ENCODE data around the gene OR6K6.

OR6K6 gene

GRCh38 chr1:158730453-158730852 is 24.1 kb upstream of the OR6K6 start:
- Histone ChIP-seq H3K27me3 (ENCODE audit: control insufficient read depth in 2 of 2, insufficient read depth in 2 of 2, low read length in 2 of 2) (no peaks in the 10 kb centered on the region), H3K27ac (ENCODE audit: low read depth in 2 of 2, low read length in 2 of 2) (no peak overlapping the region), H3K4me1 (ENCODE audit: control insufficient read depth in 2 of 2, insufficient read depth in 2 of 2, low read length in 2 of 2) (no peaks in the 10 kb centered on the region), H3K9ac (ENCODE audit: low read depth in 1 of 2, low read length in 2 of 2) (no peak overlapping the region), H3K9me3 (ENCODE audit: control insufficient read depth in 2 of 2, low read length in 2 of 2) (no peaks in the 10 kb centered on the region), H3K4me3 (ENCODE audit: low read length in 2 of 2) (no peak overlapping the region), H3K36me3 (ENCODE audit: control insufficient read depth in 2 of 2, insufficient read depth in 2 of 2, low read length in 2 of 2) (no peaks in the 10 kb centered on the region)

GRCh38 chr1:158731707-158732106 is 22.8 kb upstream of the OR6K6 start:
- Histone ChIP-seq H3K4me3 (ENCODE audit: low read length in 2 of 2) (no peak overlapping the region), H3K9me3 (ENCODE audit: control insufficient read depth in 2 of 2, low read length in 2 of 2) (no peaks in the 10 kb centered on the region), H3K4me1 (ENCODE audit: control insufficient read depth in 2 of 2, insufficient read depth in 2 of 2, low read length in 2 of 2) (no peaks in the 10 kb centered on the region), H3K9ac (ENCODE audit: low read depth in 1 of 2, low read length in 2 of 2) (no peak overlapping the region), H3K27me3 (ENCODE audit: control insufficient read depth in 2 of 2, insufficient read depth in 2 of 2, low read length in 2 of 2) (no peaks in the 10 kb centered on the region), H3K36me3 (ENCODE audit: control insufficient read depth in 2 of 2, insufficient read depth in 2 of 2, low read length in 2 of 2) (no peaks in the 10 kb centered on the region), H3K27ac (ENCODE audit: low read depth in 2 of 2, low read length in 2 of 2) (no peak overlapping the region)

- H3K9ac ChIP-seq (ENCODE audit: low read depth in 1 of 2, low read length in 2 of 2) = no peak overlapping the region
- no peak overlapping the region for H3K27ac ChIP-seq (ENCODE audit: low read depth in 2 of 2, low read length in 2 of 2)
These were observed 22.0 kb upstream of the OR6K6 start for GRCh38 chr1:158732524-158732923.

GRCh38 chr1:158735848-158736247 is 18.7 kb upstream of the OR6K6 start:
- no peaks in the 10 kb centered on the region for H3K36me3 ChIP-seq (ENCODE audit: control insufficient read depth in 2 of 2, insufficient read depth in 2 of 2, low read length in 2 of 2)
- H3K4me3 ChIP-seq (ENCODE audit: low read length in 2 of 2) = no peak overlapping the region
- H3K9me3 ChIP-seq (ENCODE audit: control insufficient read depth in 2 of 2, low read length in 2 of 2) = no peaks in the 10 kb centered on the region
- no peak overlapping the region for H3K9ac ChIP-seq (ENCODE audit: low read depth in 1 of 2, low read length in 2 of 2)
- H3K27me3 ChIP-seq (ENCODE audit: control insufficient read depth in 2 of 2, insufficient read depth in 2 of 2, low read length in 2 of 2) = no peaks in the 10 kb centered on the region
- H3K27ac ChIP-seq (ENCODE audit: low read depth in 2 of 2, low read length in 2 of 2) = no peak overlapping the region
- no peaks in the 10 kb centered on the region for H3K4me1 ChIP-seq (ENCODE audit: control insufficient read depth in 2 of 2, insufficient read depth in 2 of 2, low read length in 2 of 2)

More at GRCh38 chr1:158732524-158732923, 22.0 kb upstream of the OR6K6 start:
- Histone ChIP-seq H3K27me3 (ENCODE audit: control insufficient read depth in 2 of 2, insufficient read depth in 2 of 2, low read length in 2 of 2) (no peaks in the 10 kb centered on the region), H3K9me3 (ENCODE audit: control insufficient read depth in 2 of 2, low read length in 2 of 2) (no peaks in the 10 kb centered on the region), H3K4me1 (ENCODE audit: control insufficient read depth in 2 of 2, insufficient read depth in 2 of 2, low read length in 2 of 2) (no peaks in the 10 kb centered on the region), H3K4me3 (ENCODE audit: low read length in 2 of 2) (no peak overlapping the region), H3K36me3 (ENCODE audit: control insufficient read depth in 2 of 2, insufficient read depth in 2 of 2, low read length in 2 of 2) (no peaks in the 10 kb centered on the region)

- no peak overlapping the region for H3K27ac ChIP-seq (ENCODE audit: low read depth in 2 of 2, low read length in 2 of 2)
- H3K4me3 ChIP-seq (ENCODE audit: low read length in 2 of 2) = no peak overlapping the region
- H3K36me3 ChIP-seq (ENCODE audit: control insufficient read depth in 2 of 2, insufficient read depth in 2 of 2, low read length in 2 of 2) = no peaks in the 10 kb centered on the region
- H3K9me3 ChIP-seq (ENCODE audit: control insufficient read depth in 2 of 2, low read length in 2 of 2) = no peaks in the 10 kb centered on the region
- no peaks in the 10 kb centered on the region for H3K4me1 ChIP-seq (ENCODE audit: control insufficient read depth in 2 of 2, insufficient read depth in 2 of 2, low read length in 2 of 2)
- H3K9ac ChIP-seq (ENCODE audit: low read depth in 1 of 2, low read length in 2 of 2) = no peak overlapping the region
- H3K27me3 ChIP-seq (ENCODE audit: control insufficient read depth in 2 of 2, insufficient read depth in 2 of 2, low read length in 2 of 2) = no peaks in the 10 kb centered on the region
These were observed 2.3 kb upstream of the OR6K6 start for GRCh38 chr1:158752155-158752712.

- no peak within 1 kb of the TSS for H3K9ac ChIP-seq (ENCODE audit: low read depth in 1 of 2, low read length in 2 of 2)
- no peaks in the 10 kb centered on the region for H3K27me3 ChIP-seq (ENCODE audit: control insufficient read depth in 2 of 2, insufficient read depth in 2 of 2, low read length in 2 of 2)
- H3K9me3 ChIP-seq (ENCODE audit: control insufficient read depth in 2 of 2, low read length in 2 of 2) = no peaks in the 10 kb centered on the region
- H3K27ac ChIP-seq (ENCODE audit: low read depth in 2 of 2, low read length in 2 of 2) = no peak within 1 kb of the TSS
- no peaks in the 10 kb centered on the region for H3K4me1 ChIP-seq (ENCODE audit: control insufficient read depth in 2 of 2, insufficient read depth in 2 of 2, low read length in 2 of 2)
- H3K36me3 ChIP-seq (ENCODE audit: control insufficient read depth in 2 of 2, insufficient read depth in 2 of 2, low read length in 2 of 2) = no peaks in the 10 kb centered on the region
- no peak within 1 kb of the TSS for H3K4me3 ChIP-seq (ENCODE audit: low read length in 2 of 2)
These were observed 17.7 kb downstream of the OR6K6 start, which contains the start of gene OR6N1 for GRCh38 chr1:158771950-158772866. Gene OR6N1, minus strand, starts transcription at chr1:158772195. Its CDS starts 5,513 bp downstream, at chr1:158766682.

- no peak within 1 kb of the TSS for H3K27ac ChIP-seq (ENCODE audit: low read depth in 2 of 2, low read length in 2 of 2)
- no peak within 1 kb of the TSS for H3K9ac ChIP-seq (ENCODE audit: low read depth in 1 of 2, low read length in 2 of 2)
- H3K36me3 ChIP-seq (ENCODE audit: control insufficient read depth in 2 of 2, insufficient read depth in 2 of 2, low read length in 2 of 2) = no peaks in the 10 kb centered on the region
- H3K9me3 ChIP-seq (ENCODE audit: control insufficient read depth in 2 of 2, low read length in 2 of 2) = no peaks in the 10 kb centered on the region
- no peaks in the 10 kb centered on the region for H3K27me3 ChIP-seq (ENCODE audit: control insufficient read depth in 2 of 2, insufficient read depth in 2 of 2, low read length in 2 of 2)
- H3K4me3 ChIP-seq (ENCODE audit: low read length in 2 of 2) = no peak within 1 kb of the TSS
- H3K4me1 ChIP-seq (ENCODE audit: control insufficient read depth in 2 of 2, insufficient read depth in 2 of 2, low read length in 2 of 2) = no peaks in the 10 kb centered on the region
These were observed 26.6 kb downstream of the OR6K6 start, which contains the start of gene OR6N2 for GRCh38 chr1:158781104-158781503. Gene OR6N2, minus strand, starts transcription at chr1:158781204. Its CDS starts 3,569 bp downstream, at chr1:158777635.

GRCh38 chr1:158793604-158794003 is 39.1 kb downstream of the OR6K6 start:
- H3K27ac ChIP-seq (ENCODE audit: low read depth in 2 of 2, low read length in 2 of 2) = no peak overlapping the region
- H3K4me1 ChIP-seq (ENCODE audit: control insufficient read depth in 2 of 2, insufficient read depth in 2 of 2, low read length in 2 of 2) = no peaks in the 10 kb centered on the region
- no peaks in the 10 kb centered on the region for H3K9me3 ChIP-seq (ENCODE audit: control insufficient read depth in 2 of 2, low read length in 2 of 2)
- H3K36me3 ChIP-seq (ENCODE audit: control insufficient read depth in 2 of 2, insufficient read depth in 2 of 2, low read length in 2 of 2) = no peaks in the 10 kb centered on the region
- H3K9ac ChIP-seq (ENCODE audit: low read depth in 1 of 2, low read length in 2 of 2) = no peak overlapping the region
- H3K4me3 ChIP-seq (ENCODE audit: low read length in 2 of 2) = no peak overlapping the region
- H3K27me3 ChIP-seq (ENCODE audit: control insufficient read depth in 2 of 2, insufficient read depth in 2 of 2, low read length in 2 of 2) = no peaks in the 10 kb centered on the region

- Histone ChIP-seq H3K4me1 (ENCODE audit: control insufficient read depth in 2 of 2, insufficient read depth in 2 of 2, low read length in 2 of 2) (no peaks in the 10 kb centered on the region), H3K4me3 (ENCODE audit: low read length in 2 of 2) (no peak overlapping the region), H3K27ac (ENCODE audit: low read depth in 2 of 2, low read length in 2 of 2) (no peak overlapping the region), H3K27me3 (ENCODE audit: control insufficient read depth in 2 of 2, insufficient read depth in 2 of 2, low read length in 2 of 2) (no peaks in the 10 kb centered on the region), H3K9ac (ENCODE audit: low read depth in 1 of 2, low read length in 2 of 2) (no peak overlapping the region), H3K36me3 (ENCODE audit: control insufficient read depth in 2 of 2, insufficient read depth in 2 of 2, low read length in 2 of 2) (no peaks in the 10 kb centered on the region), H3K9me3 (ENCODE audit: control insufficient read depth in 2 of 2, low read length in 2 of 2) (no peaks in the 10 kb centered on the region)
These were observed 39.7 kb downstream of the OR6K6 start for GRCh38 chr1:158794247-158794646.

- no peaks in the 10 kb centered on the region for H3K36me3 ChIP-seq (ENCODE audit: control insufficient read depth in 2 of 2, insufficient read depth in 2 of 2, low read length in 2 of 2)
- no peak overlapping the region for H3K4me3 ChIP-seq (ENCODE audit: low read length in 2 of 2)
- no peak overlapping the region for H3K9ac ChIP-seq (ENCODE audit: low read depth in 1 of 2, low read length in 2 of 2)
- no peaks in the 10 kb centered on the region for H3K27me3 ChIP-seq (ENCODE audit: control insufficient read depth in 2 of 2, insufficient read depth in 2 of 2, low read length in 2 of 2)
- H3K4me1 ChIP-seq (ENCODE audit: control insufficient read depth in 2 of 2, insufficient read depth in 2 of 2, low read length in 2 of 2) = no peaks in the 10 kb centered on the region
- no peaks in the 10 kb centered on the region for H3K9me3 ChIP-seq (ENCODE audit: control insufficient read depth in 2 of 2, low read length in 2 of 2)
- H3K27ac ChIP-seq (ENCODE audit: low read depth in 2 of 2, low read length in 2 of 2) = no peak overlapping the region
These were observed 44.0 kb downstream of the OR6K6 start for GRCh38 chr1:158798531-158798930.

Measured in mucosa of rectum (tissue), 2 donors.